ENCODE results near the gene ARHGAP21. TPM values are rescaled to one million over a fixed set of nuclear protein-coding genes. Genes with fewer than 3 reads are reported as not detected.

The ARHGAP21 gene
- total and polyA plus RNA-seq, 9 of the 15 experiments (the other 6 are each of a cell fraction or from before 2014, with no cell fraction given), result 13.6 to 145 (median 60.8) TPM

- DNase-seq (ENCODE audit: extremely low read depth in 1 of 4, low spot score in 3 of 4) (no peak), ATAC-seq (peak; percentile 9; the same call in 2 of the 3 replicates), FAIRE-seq (no peak)
- Histone ChIP-seq H3K9ac (ENCODE audit: insufficient read depth in 1 of 2, low read depth in 2 of 2, low read length in 2 of 2) (no peak overlapping the region), H3K4me3 (no peak overlapping the region), H3K9me3 (replicated peaks; ENCODE audit: control insufficient read depth, insufficient read depth, low read depth, low read length) (peaks cover 7% of the 10 kb centered on the region), H3K9me1 (ENCODE audit: control insufficient read depth, insufficient read depth, low read length) (peaks cover 1% of the 10 kb centered on the region), H2AFZ (ENCODE audit: low read depth, low read length) (no peak overlapping the region), H3K4me1 (replicated peaks in 1 of 2; ENCODE audit: control insufficient read depth in 2 of 2, insufficient read depth in 2 of 2, low read length in 2 of 2) (peaks cover 4 to 22% of the 10 kb centered on the region in 2 experiments; a peak in 4 of 5 replicates), H3K79me2 (ENCODE audit: control insufficient read depth, insufficient read depth, low read length) (peaks cover 90% of the 10 kb centered on the region), H3K27ac (ENCODE audit: extremely low read depth, low read depth, low read length) (no peak overlapping the region), H3K27me3 (ENCODE audit: control insufficient read depth in 2 of 2, insufficient read depth in 2 of 2, low read length in 2 of 2) (no peaks in the 10 kb centered on the region), H3K36me3 (ENCODE audit: control insufficient read depth, insufficient read depth, low read length) (peaks cover 2% of the 10 kb centered on the region; the same call in 1 of the 3 replicates), H3K4me2 (ENCODE audit: insufficient read depth, low read length) (no peak overlapping the region), H4K20me1 (replicated peaks; ENCODE audit: control insufficient read depth, insufficient read depth, low read length) (no peaks in the 10 kb centered on the region)
- intact Hi-C loops (cut with micrococcal nuclease), result no loop called here
- ChIA-PET POLR2A (no interaction called here), CTCF (ENCODE audit: low intra/inter-chr PET ratio) (no interaction called here)
- BruUV-seq (replicated peaks), result no TSS peak
- in situ Hi-C loops (cut with MboI), result no loop called here
- no peak for TF ChIP-seq RNF2 (IDR thresholded peaks at IDR 0.05)
- TF ChIP-seq ZNF512 (tag; IDR thresholded peaks at IDR 0.05), result 0 out of 2 replicates have a peak, but pooled peaks have one; percentile 2
Observed at GRCh38 chr10:24683554-24683953, 40.1 kb downstream of the ARHGAP21 start.

GRCh38 chr10:24681572-24682088 is 42.1 kb downstream of the ARHGAP21 start:
- H3K9ac ChIP-seq (ENCODE audit: insufficient read depth in 1 of 2, low read depth in 2 of 2, low read length in 2 of 2), result peak overlapping the region in 1 of 2 experiments; percentile 74; a peak in 2 of 4 replicates
- ATAC-seq (peak; percentile 69), FAIRE-seq (peak; percentile 72), DNase-seq (ENCODE audit: extremely low read depth in 1 of 4, low spot score in 3 of 4) (peak in 2 of 4 experiments; percentile 15 to 51)
- POLR2A ChIA-PET, result interaction anchor here (1.2 kb wide), 1 partner anchor 19 kb away, joined by 3 read pairs; no protein-coding TSS in a partner anchor
- in situ Hi-C loops (cut with MboI), result no loop called here
- intact Hi-C loops (cut with micrococcal nuclease), result no loop called here
- no peaks in the 10 kb centered on the region for H4K20me1 ChIP-seq (replicated peaks; ENCODE audit: control insufficient read depth, insufficient read depth, low read length)
- no TSS peak for BruUV-seq (replicated peaks)
- peaks cover 7% of the 10 kb centered on the region for H3K9me3 ChIP-seq (replicated peaks; ENCODE audit: control insufficient read depth, insufficient read depth, low read depth, low read length)
- H2AFZ ChIP-seq (ENCODE audit: low read depth, low read length), result peak overlapping the region; percentile 53
- CTCF ChIA-PET (ENCODE audit: low intra/inter-chr PET ratio), result no interaction called here
- peak overlapping the region; percentile 57 for H3K4me2 ChIP-seq (ENCODE audit: insufficient read depth, low read length)
- peak overlapping the region; percentile 76 for H3K27ac ChIP-seq (ENCODE audit: extremely low read depth, low read depth, low read length)
- peaks cover 2% of the 10 kb centered on the region; the same call in 1 of the 3 replicates for H3K36me3 ChIP-seq (ENCODE audit: control insufficient read depth, insufficient read depth, low read length)
- peaks cover 4 to 22% of the 10 kb centered on the region in 2 experiments; a peak in 4 of 5 replicates for H3K4me1 ChIP-seq (replicated peaks in 1 of 2; ENCODE audit: control insufficient read depth in 2 of 2, insufficient read depth in 2 of 2, low read length in 2 of 2)
- no peaks in the 10 kb centered on the region for H3K27me3 ChIP-seq (ENCODE audit: control insufficient read depth in 2 of 2, insufficient read depth in 2 of 2, low read length in 2 of 2)
- 0% methylated on average over 6 of the region's 6 CpGs for WGBS (ENCODE audit: insufficient coverage, low coverage, missing lambda C conversion rate)
- peaks cover 91% of the 10 kb centered on the region for H3K79me2 ChIP-seq (ENCODE audit: control insufficient read depth, insufficient read depth, low read length)
- H3K9me1 ChIP-seq (ENCODE audit: control insufficient read depth, insufficient read depth, low read length), result no peaks in the 10 kb centered on the region
- H3K4me3 ChIP-seq, result no peak overlapping the region
- TF ChIP-seq ZNF175 (CRISPR knock-in tag; IDR thresholded peaks at IDR 0.05; ENCODE audit: low read depth) (no peak), NR3C1 (CRISPR knock-in tag; IDR thresholded peaks at IDR 0.05) (no peak), ZNF589 (CRISPR knock-in tag; IDR thresholded peaks at IDR 0.05; ENCODE audit: low read depth) (0 out of 2 replicates have a peak, but pooled peaks have one; percentile 45), RBM14 (IDR thresholded peaks at IDR 0.05; ENCODE audit: borderline replicate concordance, insufficient read depth, low read depth, low read length) (no peak), ZNF592 (IDR thresholded peaks at IDR 0.05) (peak; percentile 91), RAD51 (IDR thresholded peaks at IDR 0.05; ENCODE audit: borderline replicate concordance, low read depth) (no peak)
